ENCODE measurements around the gene ERC2. TPM values are rescaled to one million over a fixed set of nuclear protein-coding genes. Genes with fewer than 3 reads are reported as not detected.

ERC2 gene
- total RNA-seq, 1 donor from 2014 or later, result 0.99 TPM

DNA sequence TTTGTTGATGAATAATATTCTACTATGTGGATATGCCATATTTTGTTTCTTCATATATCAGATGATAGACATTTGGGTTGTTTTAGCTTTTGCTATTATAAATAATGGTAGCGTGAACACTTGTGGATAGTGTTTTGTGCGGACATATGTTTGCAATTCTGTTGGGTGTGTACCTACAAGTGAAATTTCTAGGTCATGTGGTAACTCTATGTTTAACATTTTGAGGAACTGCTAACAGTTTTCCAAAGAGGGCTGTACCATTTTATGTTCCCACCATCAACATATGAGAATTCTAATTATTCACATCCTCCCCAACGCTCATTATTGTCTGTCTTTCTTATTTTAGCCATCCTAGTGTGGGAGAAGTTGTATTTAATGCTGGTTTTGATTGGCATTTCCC lies 303.8 kb downstream of the ERC2 start:
- H3K27me3 ChIP-seq (ENCODE audit: low read depth), result no peaks in the 10 kb centered on the region
- TF ChIP-seq, protein P1, sequence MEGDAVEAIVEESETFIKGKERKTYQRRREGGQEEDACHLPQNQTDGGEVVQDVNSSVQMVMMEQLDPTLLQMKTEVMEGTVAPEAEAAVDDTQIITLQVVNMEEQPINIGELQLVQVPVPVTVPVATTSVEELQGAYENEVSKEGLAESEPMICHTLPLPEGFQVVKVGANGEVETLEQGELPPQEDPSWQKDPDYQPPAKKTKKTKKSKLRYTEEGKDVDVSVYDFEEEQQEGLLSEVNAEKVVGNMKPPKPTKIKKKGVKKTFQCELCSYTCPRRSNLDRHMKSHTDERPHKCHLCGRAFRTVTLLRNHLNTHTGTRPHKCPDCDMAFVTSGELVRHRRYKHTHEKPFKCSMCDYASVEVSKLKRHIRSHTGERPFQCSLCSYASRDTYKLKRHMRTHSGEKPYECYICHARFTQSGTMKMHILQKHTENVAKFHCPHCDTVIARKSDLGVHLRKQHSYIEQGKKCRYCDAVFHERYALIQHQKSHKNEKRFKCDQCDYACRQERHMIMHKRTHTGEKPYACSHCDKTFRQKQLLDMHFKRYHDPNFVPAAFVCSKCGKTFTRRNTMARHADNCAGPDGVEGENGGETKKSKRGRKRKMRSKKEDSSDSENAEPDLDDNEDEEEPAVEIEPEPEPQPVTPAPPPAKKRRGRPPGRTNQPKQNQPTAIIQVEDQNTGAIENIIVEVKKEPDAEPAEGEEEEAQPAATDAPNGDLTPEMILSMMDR (IDR thresholded peaks at IDR 0.05; ENCODE audit: borderline replicate concordance), result no peak
- H3K27ac ChIP-seq (replicated peaks), result no peak overlapping the region
- no peaks in the 10 kb centered on the region for H3K4me1 ChIP-seq
- DNase-seq, result no peak
- no peak overlapping the region for H3K4me3 ChIP-seq
- H3K36me3 ChIP-seq, result no peaks in the 10 kb centered on the region
- H3K9me3 ChIP-seq (replicated peaks), result peaks cover 29% of the 10 kb centered on the region
- intact Hi-C loops (cut with micrococcal nuclease), result no loop called here

DNA sequence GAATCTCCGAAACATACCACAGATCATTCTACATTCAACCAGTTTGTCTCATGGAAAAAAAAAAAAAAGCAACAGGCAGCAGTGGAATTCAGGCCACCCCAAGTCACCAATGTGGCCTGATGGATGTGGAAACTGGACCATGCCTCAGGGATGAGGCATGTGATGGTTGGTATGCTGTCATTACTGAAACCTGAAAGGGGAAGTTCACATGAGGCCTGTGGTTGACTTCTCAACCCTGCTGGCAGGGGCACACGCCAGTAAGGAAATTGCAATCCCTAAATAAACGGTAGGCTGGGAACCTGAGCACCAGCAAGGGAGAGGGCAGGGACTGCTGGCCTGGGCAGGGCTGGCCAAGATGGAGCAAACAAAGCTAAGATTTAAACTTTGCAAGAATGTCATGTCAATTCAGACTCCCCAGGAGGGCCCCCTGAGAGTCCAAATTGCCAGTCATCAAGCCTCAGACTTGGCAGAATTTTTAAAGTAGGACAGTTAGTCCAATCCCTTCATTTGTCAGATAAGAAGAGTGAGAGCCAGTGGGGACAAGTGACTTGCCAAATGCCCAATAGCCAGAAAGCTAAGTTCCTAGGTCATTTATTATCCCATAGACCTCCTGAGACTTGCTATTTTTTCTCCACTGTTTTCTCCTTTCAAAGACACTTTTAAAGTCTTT lies 310.4 kb downstream of the ERC2 start:
- Histone ChIP-seq H3K9me3 (replicated peaks) (peaks cover 31% of the 10 kb centered on the region), H3K27ac (replicated peaks) (no peak overlapping the region), H3K36me3 (no peaks in the 10 kb centered on the region), H3K4me3 (no peak overlapping the region), H3K4me1 (no peaks in the 10 kb centered on the region), H3K27me3 (ENCODE audit: low read depth) (no peaks in the 10 kb centered on the region)
- no peak for DNase-seq
- TF ChIP-seq, protein P1 (IDR thresholded peaks at IDR 0.05; ENCODE audit: borderline replicate concordance), result no peak
- intact Hi-C loops (cut with micrococcal nuclease), result no loop called here

DNA sequence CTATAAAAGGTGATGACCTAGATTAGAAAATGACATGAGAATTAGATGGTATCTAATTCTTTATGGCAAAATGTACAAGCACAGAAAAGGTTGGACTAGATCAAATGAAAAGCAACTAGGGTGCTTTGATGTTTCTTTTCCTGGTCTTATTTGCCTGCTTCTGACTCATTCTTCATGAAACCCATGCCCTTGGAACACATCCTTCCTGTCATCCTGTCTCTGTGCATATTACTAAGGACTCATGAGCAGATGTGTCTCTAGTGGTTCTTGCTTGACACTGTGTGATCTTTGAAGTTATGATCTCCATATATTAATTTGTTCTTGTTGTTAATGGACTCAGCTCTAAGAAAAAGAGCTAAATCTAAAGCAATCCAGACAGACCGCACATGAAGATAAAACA lies 314.0 kb downstream of the ERC2 start:
- intact Hi-C loops (cut with micrococcal nuclease), result no loop called here
- H3K4me1 ChIP-seq, result no peaks in the 10 kb centered on the region
- no peaks in the 10 kb centered on the region for H3K27me3 ChIP-seq (ENCODE audit: low read depth)
- H3K4me3 ChIP-seq, result no peak overlapping the region
- TF ChIP-seq, protein P1 (IDR thresholded peaks at IDR 0.05; ENCODE audit: borderline replicate concordance), result no peak
- H3K9me3 ChIP-seq (replicated peaks), result peaks cover 1% of the 10 kb centered on the region
- H3K36me3 ChIP-seq, result no peaks in the 10 kb centered on the region
- no peak overlapping the region for H3K27ac ChIP-seq (replicated peaks)
- DNase-seq, result no peak

DNA sequence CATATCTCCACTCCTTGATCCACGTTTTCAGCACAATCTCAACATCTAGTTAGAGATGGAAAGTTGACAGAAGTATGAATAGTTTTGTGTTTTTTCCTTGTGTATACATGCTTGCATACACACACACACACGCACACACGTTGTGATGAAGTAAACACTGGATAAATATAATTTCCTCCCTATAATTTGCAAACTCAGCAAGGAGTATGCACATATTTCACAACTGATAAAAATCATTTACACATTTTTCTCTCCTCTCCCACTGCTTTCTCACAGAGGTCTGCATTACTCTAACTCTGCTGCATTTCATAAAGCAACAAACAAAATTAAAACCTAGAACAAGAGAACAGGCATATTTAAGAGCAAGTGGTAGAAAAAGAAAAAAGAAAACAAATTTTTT lies 320.9 kb downstream of the ERC2 start:
- Histone ChIP-seq H3K27me3 (ENCODE audit: low read depth) (peaks cover 25% of the 10 kb centered on the region), H3K9me3 (replicated peaks) (no peaks in the 10 kb centered on the region), H3K4me1 (no peaks in the 10 kb centered on the region), H3K36me3 (no peaks in the 10 kb centered on the region), H3K27ac (replicated peaks) (no peak overlapping the region), H3K4me3 (no peak overlapping the region)
- TF ChIP-seq, protein P1 (IDR thresholded peaks at IDR 0.05; ENCODE audit: borderline replicate concordance), result no peak
- no peak for DNase-seq
- intact Hi-C loops (cut with micrococcal nuclease), result no loop called here

DNA sequence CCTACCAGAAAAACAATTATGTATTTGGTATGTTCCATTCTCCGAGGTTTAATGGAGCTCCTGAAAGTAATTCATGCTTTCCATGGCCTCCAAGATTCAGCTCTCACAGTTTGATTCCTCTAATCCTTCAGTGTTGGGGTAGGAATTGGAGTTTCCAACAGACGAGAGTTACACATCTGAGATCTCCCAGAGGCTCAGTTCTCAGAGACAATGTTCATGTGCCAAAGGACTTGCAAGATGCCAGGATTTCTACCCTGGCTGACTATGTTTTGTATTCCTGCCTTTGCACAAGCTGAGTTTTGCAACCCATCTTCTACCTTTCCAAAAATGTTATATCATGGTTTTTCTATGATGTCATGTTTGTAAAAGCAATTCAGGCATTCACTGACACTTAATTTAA lies 322.9 kb downstream of the ERC2 start:
- peaks cover 25% of the 10 kb centered on the region for H3K27me3 ChIP-seq (ENCODE audit: low read depth)
- H3K36me3 ChIP-seq, result no peaks in the 10 kb centered on the region
- no peaks in the 10 kb centered on the region for H3K9me3 ChIP-seq (replicated peaks)
- DNase-seq, result no peak
- TF ChIP-seq, protein P1 (IDR thresholded peaks at IDR 0.05; ENCODE audit: borderline replicate concordance), result no peak
- H3K4me1 ChIP-seq, result no peaks in the 10 kb centered on the region
- H3K27ac ChIP-seq (replicated peaks), result peak overlapping the region; percentile 31
- intact Hi-C loops (cut with micrococcal nuclease), result no loop called here
- no peak overlapping the region for H3K4me3 ChIP-seq
